Muscle of leg (tissue), 11 donors: ENCODE data around the gene DBT. TPM values are rescaled to one million over a fixed set of nuclear protein-coding genes. Genes with fewer than 3 reads are reported as not detected.
"Not testable (repeated sequence)": the region's sequence is repeated elsewhere in the genome, so short reads cannot be mapped to it uniquely, and the experiment has no call there.

Experiments
- DNase-seq: peaks from one replicate; pipeline ENCODE4 v3.0.0; 2013
- H3K27ac ChIP-seq: one replicate; pipeline ENCODE4 v1.5.1; 2013; ENCODE audit warnings: mild to moderate bottlenecking, low read length, control low read depth
- H3K27me3 ChIP-seq: one replicate; pipeline ENCODE4 v1.6.1; 2013; ENCODE audit warnings: low read length; ENCODE audit not compliant: control insufficient read depth, insufficient read depth
- H3K36me3 ChIP-seq: one replicate; pipeline ENCODE4 v1.6.1; 2013; ENCODE audit warnings: low read length; ENCODE audit not compliant: control insufficient read depth, insufficient read depth
- H3K4me1 ChIP-seq: one replicate; pipeline ENCODE4 v1.6.1; 2013; ENCODE audit warnings: low read length; ENCODE audit not compliant: control insufficient read depth, insufficient read depth
- H3K4me3 ChIP-seq: one replicate; pipeline ENCODE4 v1.5.1; 2013; ENCODE audit warnings: low read length, control low read depth
- H3K9me3 ChIP-seq: replicated peaks from 2 replicates; pipeline ENCODE4 v1.6.1; 2013; ENCODE audit warnings: low read depth, low read length; ENCODE audit not compliant: control insufficient read depth
- WGBS: methylation state at CpG from one replicate; pipeline ENCODE4 v1.1.5; 2013; ENCODE audit warnings: missing lambda C conversion rate; ENCODE audit not compliant: insufficient coverage; 5-methylcytosine and 5-hydroxymethylcytosine counted together
- polyA plus RNA-seq, 8 donors: library from polyadenylated mRNA; unstranded; fragments of 120-200 nt; gene quantifications; one replicate each; pipeline versions ENCODE4 v1.2.1 to v1.2.3, GENCODE V29; 2013; ENCODE audit warnings: inconsistent platforms in 1 of 8, low replicate concordance in 1 of 8; ENCODE audit not compliant: insufficient read length in 8 of 8, insufficient read depth in 1 of 8
- total RNA-seq: library from RNA; stranded (reverse); fragments of 120-200 nt; gene quantifications from one replicate; pipeline ENCODE4 v1.2.4, GENCODE V29; 2013

Gene DBT
- total and polyA plus RNA-seq, 9 donors = 5.8 to 10.9 (median 9.0) TPM

- 83% methylated on average over 1 of the region's 3 CpGs for WGBS
- no peak for DNase-seq
- Histone ChIP-seq H3K27ac (no peak overlapping the region), H3K36me3 (peaks cover 30% of the 10 kb centered on the region), H3K9me3 (no peaks in the 10 kb centered on the region), H3K27me3 (no peaks in the 10 kb centered on the region), H3K4me1 (no peaks in the 10 kb centered on the region), H3K4me3 (no peak overlapping the region)
These were observed 29.8 kb upstream of the DBT start for GRCh38 chr1:100279358-100279923.

GRCh38 chr1:100277866-100278265 is 28.2 kb upstream of the DBT start:
- no peak overlapping the region for H3K27ac ChIP-seq
- no peak for DNase-seq
- H3K4me1 ChIP-seq = no peaks in the 10 kb centered on the region
- peaks cover 35% of the 10 kb centered on the region for H3K36me3 ChIP-seq
- no peak overlapping the region for H3K4me3 ChIP-seq
- WGBS = no CpG with 5 or more reads among the region's 1 CpG
- H3K9me3 ChIP-seq = no peaks in the 10 kb centered on the region
- no peaks in the 10 kb centered on the region for H3K27me3 ChIP-seq

- WGBS = 86% methylated on average over 2 of the region's 4 CpGs
These were observed 18.6 kb upstream of the DBT start for GRCh38 chr1:100268202-100268601.

GRCh38 chr1:100267284-100267683 is 17.6 kb upstream of the DBT start:
- H3K4me1 ChIP-seq = peaks cover 8% of the 10 kb centered on the region
- DNase-seq = no peak
- peaks cover 29% of the 10 kb centered on the region for H3K36me3 ChIP-seq
- WGBS = no CpG with 5 or more reads among the region's 1 CpG
- no peak overlapping the region for H3K27ac ChIP-seq
- H3K4me3 ChIP-seq = peak overlapping the region; percentile 99
- no peaks in the 10 kb centered on the region for H3K27me3 ChIP-seq
- no peaks in the 10 kb centered on the region for H3K9me3 ChIP-seq

More at GRCh38 chr1:100268202-100268601, 18.6 kb upstream of the DBT start:
- H3K4me1 ChIP-seq = peaks cover 8% of the 10 kb centered on the region
- no peaks in the 10 kb centered on the region for H3K27me3 ChIP-seq
- peaks cover 29% of the 10 kb centered on the region for H3K36me3 ChIP-seq
- no peak overlapping the region for H3K27ac ChIP-seq
- no peak overlapping the region for H3K4me3 ChIP-seq
- H3K9me3 ChIP-seq = no peaks in the 10 kb centered on the region
- no peak for DNase-seq

GRCh38 chr1:100266741-100267140 is 17.1 kb upstream of the DBT start:
- Histone ChIP-seq H3K9me3 (no peaks in the 10 kb centered on the region), H3K4me1 (peaks cover 8% of the 10 kb centered on the region), H3K27ac (peak overlapping the region; percentile 88), H3K36me3 (peaks cover 26% of the 10 kb centered on the region), H3K27me3 (no peaks in the 10 kb centered on the region), H3K4me3 (peak overlapping the region; percentile 99)
- WGBS = 8% methylated on average over 3 of the region's 8 CpGs
- no peak for DNase-seq

- Histone ChIP-seq H3K9me3 (peaks cover 2% of the 10 kb centered on the region), H3K4me3 (peak within 1 kb of the TSS; percentile 99), H3K36me3 (peaks cover 25% of the 10 kb centered on the region), H3K27ac (peak within 1 kb of the TSS; percentile 88), H3K4me1 (peaks cover 8% of the 10 kb centered on the region), H3K27me3 (no peaks in the 10 kb centered on the region)
- DNase-seq = peak; percentile 98
- under 1% methylated on average over 35 of the region's 53 CpGs for WGBS
These were observed 16.5 kb upstream of the DBT start, which contains the start of gene RTCA for GRCh38 chr1:100265931-100266740. Gene RTCA (plus strand): TSS chr1:100266216. CDS start chr1:100266376, 160 bp downstream.

- no peak for DNase-seq
- WGBS = 8% methylated on average over 6 of the region's 12 CpGs
- H3K4me1 ChIP-seq = peaks cover 8% of the 10 kb centered on the region
- H3K9me3 ChIP-seq = peaks cover 2% of the 10 kb centered on the region
- no peaks in the 10 kb centered on the region for H3K27me3 ChIP-seq
- peaks cover 20% of the 10 kb centered on the region for H3K36me3 ChIP-seq
- H3K27ac ChIP-seq = peak overlapping the region; percentile 88
- H3K4me3 ChIP-seq = peak overlapping the region; percentile 99
These were observed 15.9 kb upstream of the DBT start for GRCh38 chr1:100265562-100265930.

- H3K36me3 ChIP-seq = peaks cover 12% of the 10 kb centered on the region
- not testable (repeated sequence) for DNase-seq, H3K9me3 ChIP-seq, H3K27me3 ChIP-seq, H3K27ac ChIP-seq, H3K4me1 ChIP-seq, H3K4me3 ChIP-seq
- WGBS = 95% methylated on average over 4 of the region's 5 CpGs
These were observed 14.4 kb upstream of the DBT start for GRCh38 chr1:100264081-100264480.

GRCh38 chr1:100261686-100262085 is 12.1 kb upstream of the DBT start:
- no peaks in the 10 kb centered on the region for H3K27me3 ChIP-seq
- peaks cover 2% of the 10 kb centered on the region for H3K4me1 ChIP-seq

GRCh38 chr1:100258427-100258826 is 8.8 kb upstream of the DBT start:
- H3K27me3 ChIP-seq, H3K36me3 ChIP-seq, DNase-seq, H3K4me3 ChIP-seq, H3K4me1 ChIP-seq, H3K9me3 ChIP-seq, H3K27ac ChIP-seq: not testable (repeated sequence)
- no CpG with 5 or more reads among the region's 6 CpGs for WGBS

More at GRCh38 chr1:100261686-100262085, 12.1 kb upstream of the DBT start:
- Histone ChIP-seq H3K27ac (no peak overlapping the region), H3K36me3 (no peaks in the 10 kb centered on the region), H3K9me3 (peaks cover 2% of the 10 kb centered on the region), H3K4me3 (no peak overlapping the region)
- DNase-seq = no peak
